ENCODE results near the gene TPST2. TPM values are rescaled to one million over a fixed set of nuclear protein-coding genes. Genes with fewer than 3 reads are reported as not detected.

Gene TPST2
- total RNA-seq, 3 donors from 2014 or later, result 9.2 to 13.9 (median 11.7) TPM

GRCh38 chr22:26593763-26594162 lies 3.8 kb upstream of the TPST2 start:
- DNase-seq (no peak), ATAC-seq (no peak)
- TF ChIP-seq, protein P1, sequence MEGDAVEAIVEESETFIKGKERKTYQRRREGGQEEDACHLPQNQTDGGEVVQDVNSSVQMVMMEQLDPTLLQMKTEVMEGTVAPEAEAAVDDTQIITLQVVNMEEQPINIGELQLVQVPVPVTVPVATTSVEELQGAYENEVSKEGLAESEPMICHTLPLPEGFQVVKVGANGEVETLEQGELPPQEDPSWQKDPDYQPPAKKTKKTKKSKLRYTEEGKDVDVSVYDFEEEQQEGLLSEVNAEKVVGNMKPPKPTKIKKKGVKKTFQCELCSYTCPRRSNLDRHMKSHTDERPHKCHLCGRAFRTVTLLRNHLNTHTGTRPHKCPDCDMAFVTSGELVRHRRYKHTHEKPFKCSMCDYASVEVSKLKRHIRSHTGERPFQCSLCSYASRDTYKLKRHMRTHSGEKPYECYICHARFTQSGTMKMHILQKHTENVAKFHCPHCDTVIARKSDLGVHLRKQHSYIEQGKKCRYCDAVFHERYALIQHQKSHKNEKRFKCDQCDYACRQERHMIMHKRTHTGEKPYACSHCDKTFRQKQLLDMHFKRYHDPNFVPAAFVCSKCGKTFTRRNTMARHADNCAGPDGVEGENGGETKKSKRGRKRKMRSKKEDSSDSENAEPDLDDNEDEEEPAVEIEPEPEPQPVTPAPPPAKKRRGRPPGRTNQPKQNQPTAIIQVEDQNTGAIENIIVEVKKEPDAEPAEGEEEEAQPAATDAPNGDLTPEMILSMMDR (IDR thresholded peaks at IDR 0.05), result no peak
- Histone ChIP-seq H3K36me3 (ENCODE audit: low read depth) (no peaks in the 10 kb centered on the region), H3K4me3 (no peak overlapping the region), H3K4me1 (ENCODE audit: low read depth) (peaks cover 12% of the 10 kb centered on the region), H3K9me3 (no peaks in the 10 kb centered on the region)
- intact Hi-C loops (cut with DNase I, micrococcal nuclease), result no loop called here

DNA sequence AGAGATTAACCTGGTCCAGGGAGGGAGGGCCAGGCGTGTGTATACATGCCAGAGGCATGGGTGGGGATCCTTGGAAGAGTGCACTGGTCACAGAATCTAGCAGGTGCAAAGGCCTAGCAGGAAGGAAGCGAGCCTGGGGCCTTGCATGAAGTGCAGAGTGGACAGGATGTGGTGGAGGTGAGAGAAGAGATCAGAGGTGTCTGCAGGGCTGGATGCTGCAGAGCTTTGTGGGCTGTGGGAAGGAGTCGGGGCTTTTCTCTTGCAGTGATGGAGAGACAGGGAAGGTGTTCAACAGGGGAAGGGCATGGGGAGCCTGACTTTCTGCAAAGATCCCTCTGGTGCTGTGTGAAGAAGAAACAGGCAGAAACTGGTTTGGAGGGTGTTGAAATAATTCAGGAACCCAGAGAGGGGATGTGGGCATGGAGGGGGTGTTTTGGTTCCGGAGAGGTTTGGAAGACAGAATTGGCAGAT lies 2.5 kb upstream of the TPST2 start:
- DNase-seq, result peak; percentile 43 to 67 (median 46)
- Histone ChIP-seq H3K36me3 (ENCODE audit: low read depth) (no peaks in the 10 kb centered on the region), H3K4me3 (no peak overlapping the region), H3K4me1 (ENCODE audit: low read depth) (peaks cover 12% of the 10 kb centered on the region), H3K9me3 (no peaks in the 10 kb centered on the region)
- TF ChIP-seq, protein P1 (IDR thresholded peaks at IDR 0.05), result no peak
- intact Hi-C loops (cut with DNase I, micrococcal nuclease), result no loop called here
- peak; percentile 39 for ATAC-seq

DNA sequence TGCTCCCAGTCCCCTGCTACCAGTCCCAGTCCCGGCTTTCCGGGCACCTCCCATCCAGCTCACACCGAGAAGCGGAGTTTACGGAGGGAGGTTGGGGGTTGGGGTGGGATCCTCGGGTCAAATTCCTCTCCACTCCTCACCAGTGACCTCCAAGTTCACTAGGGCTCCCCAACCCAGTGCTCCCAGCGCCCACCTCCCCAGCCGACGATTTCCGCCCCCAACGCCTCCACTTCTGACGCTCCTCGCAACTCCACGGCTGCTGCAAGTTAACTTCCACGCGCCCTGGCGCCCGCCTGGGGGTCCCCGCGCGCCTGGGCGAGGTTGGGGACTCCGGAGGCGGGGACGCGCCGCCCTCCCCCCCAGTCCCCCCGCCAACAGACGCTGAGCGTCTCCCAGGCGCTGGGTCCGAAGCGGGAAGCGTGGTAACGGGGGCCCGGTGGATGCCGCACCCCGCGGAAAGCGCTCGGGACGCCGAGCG lies 526 bp downstream of the TPST2 start:
- TF ChIP-seq, protein P1 (IDR thresholded peaks at IDR 0.05), result no peak
- Histone ChIP-seq H3K36me3 (ENCODE audit: low read depth) (no peaks in the 10 kb centered on the region), H3K9me3 (no peaks in the 10 kb centered on the region), H3K4me3 (peak overlapping the region; percentile 81), H3K4me1 (ENCODE audit: low read depth) (peaks cover 20% of the 10 kb centered on the region)
- ATAC-seq, result peak; percentile 58
- intact Hi-C loops (cut with DNase I, micrococcal nuclease), result no loop called here
- peak; percentile 49 to 70 (median 62) for DNase-seq

- intact Hi-C loops (cut with DNase I, micrococcal nuclease), result no loop called here
- peaks cover 20% of the 10 kb centered on the region for H3K4me1 ChIP-seq (ENCODE audit: low read depth)
These were observed 1.1 kb downstream of the TPST2 start for GRCh38 chr22:26588729-26589366.

GRCh38 chr22:26587991-26588613 lies 1.8 kb downstream of the TPST2 start:
- DNase-seq, result no peak
- Histone ChIP-seq H3K4me3 (no peak overlapping the region), H3K4me1 (ENCODE audit: low read depth) (peaks cover 20% of the 10 kb centered on the region), H3K9me3 (no peaks in the 10 kb centered on the region), H3K36me3 (ENCODE audit: low read depth) (no peaks in the 10 kb centered on the region)
- ATAC-seq, result no peak
- TF ChIP-seq, protein P1 (IDR thresholded peaks at IDR 0.05), result no peak
- intact Hi-C loops (cut with DNase I, micrococcal nuclease), result no loop called here

More at GRCh38 chr22:26588729-26589366, 1.1 kb downstream of the TPST2 start:
- TF ChIP-seq, protein P1 (IDR thresholded peaks at IDR 0.05), result no peak
- ATAC-seq (no peak), DNase-seq (no peak)
- H3K36me3 ChIP-seq (ENCODE audit: low read depth), result no peaks in the 10 kb centered on the region
- no peaks in the 10 kb centered on the region for H3K9me3 ChIP-seq
- peak overlapping the region; percentile 81 for H3K4me3 ChIP-seq

Measured in mucosa of descending colon (tissue), 3 donors.